IPS-20b (cell line): ENCODE measurements around the gene TMEM219.
A peak's percentile ranks its signal among the peaks of the same experiment; 100 is the strongest.

Experiments used
- H3K27ac ChIP-seq: one replicate; pipeline ENCODE4 v1.5.1; 2013; ENCODE audit warnings: low read length
- H3K27me3 ChIP-seq: 2 replicates; pipeline ENCODE4 v1.6.1; 2013; ENCODE audit warnings: mild to moderate bottlenecking, low read length, inconsistent platforms; ENCODE audit not compliant: insufficient read depth
- H3K36me3 ChIP-seq: 2 replicates; pipeline ENCODE4 v1.6.1; 2013; ENCODE audit warnings: low read depth, mild to moderate bottlenecking, inconsistent platforms, low read length, moderate library complexity; ENCODE audit not compliant: insufficient read depth
- H3K4me1 ChIP-seq: 2 replicates; pipeline ENCODE4 v1.6.1; 2013; ENCODE audit warnings: mild to moderate bottlenecking, control low read depth, inconsistent platforms, low read length, moderate library complexity; ENCODE audit not compliant: insufficient read depth
- H3K4me3 ChIP-seq: 2 replicates; pipeline ENCODE4 v1.5.1; 2013; ENCODE audit warnings: mild to moderate bottlenecking, low read length, inconsistent platforms
- H3K9ac ChIP-seq: 2 replicates; pipeline ENCODE4 v1.6.1; 2013; ENCODE audit warnings: low read depth, mild to moderate bottlenecking, inconsistent platforms, low read length, moderate library complexity
- H3K9me3 ChIP-seq: 2 replicates; pipeline ENCODE4 v1.6.1; 2013; ENCODE audit warnings: mild to moderate bottlenecking, low read depth, low read length, inconsistent platforms; ENCODE audit not compliant: insufficient read depth

The TMEM219 gene

DNA sequence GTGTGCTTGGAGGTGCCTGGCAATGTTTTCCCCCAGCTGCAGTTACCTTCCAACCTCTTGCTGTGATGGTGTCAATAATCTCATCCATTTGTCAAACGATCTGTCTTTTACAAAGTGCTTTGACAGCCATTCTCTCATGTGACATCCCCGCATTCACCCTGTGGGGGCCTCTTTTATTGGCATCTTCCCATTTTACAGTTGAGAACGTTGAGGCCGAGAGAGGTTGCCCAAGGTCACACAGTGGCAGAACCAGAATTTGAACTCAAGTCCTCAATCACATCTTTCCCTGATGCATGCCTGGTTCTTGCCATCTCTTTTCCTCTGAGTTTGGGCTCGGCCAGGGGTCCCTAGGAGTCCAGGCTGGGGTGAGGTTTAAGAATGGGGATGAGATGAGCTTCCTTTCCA, 13.3 kb downstream of the TMEM219 start:
- Histone ChIP-seq H3K9me3 (peaks cover 10% of the 10 kb centered on the region), H3K4me3 (peak overlapping the region; percentile 86), H3K27ac (no peak overlapping the region), H3K27me3 (peaks cover 14% of the 10 kb centered on the region), H3K36me3 (peaks cover 38% of the 10 kb centered on the region), H3K4me1 (peaks cover 22% of the 10 kb centered on the region), H3K9ac (peak overlapping the region; percentile 92; the same call in 1 of the 2 replicates)

DNA sequence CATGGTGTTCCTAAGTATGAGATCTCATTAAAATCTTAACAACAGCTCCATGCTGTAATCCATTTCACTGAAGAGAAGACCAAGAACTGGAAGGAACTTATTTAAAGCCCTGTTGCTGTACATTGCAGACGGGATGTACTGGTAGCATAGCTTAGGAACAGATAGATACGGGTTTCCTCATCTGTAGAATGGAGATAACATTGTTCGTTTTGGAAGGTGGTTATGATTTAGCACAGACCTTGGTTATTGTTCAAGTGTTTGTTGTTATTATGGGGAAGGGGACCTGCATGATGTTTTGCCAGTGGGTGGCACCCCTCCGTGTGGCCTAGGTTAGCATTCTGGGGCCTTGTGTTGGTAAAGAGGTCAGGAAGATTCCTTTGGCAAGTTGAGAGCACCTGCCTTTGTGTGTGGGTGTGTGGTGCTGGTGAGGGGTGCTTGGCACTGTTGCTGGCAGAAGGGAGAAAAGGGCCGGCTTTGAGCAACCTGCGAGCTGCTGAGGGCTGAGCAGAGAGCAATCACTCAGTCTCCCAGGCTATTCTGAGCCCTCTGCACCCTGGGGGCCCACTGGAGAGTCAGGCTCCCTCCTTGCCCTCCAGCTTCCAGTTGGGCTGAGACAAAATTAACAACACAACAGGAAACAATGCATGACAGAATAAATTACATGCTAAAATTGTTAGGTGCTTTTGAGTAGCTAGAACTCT, 14.1 kb downstream of the TMEM219 start:
- H3K27ac ChIP-seq = no peak overlapping the region
- peak overlapping the region; percentile 86 for H3K4me3 ChIP-seq
- H3K4me1 ChIP-seq = peaks cover 22% of the 10 kb centered on the region
- peaks cover 14% of the 10 kb centered on the region for H3K27me3 ChIP-seq
- H3K9ac ChIP-seq = peak overlapping the region; percentile 7
- H3K9me3 ChIP-seq = peaks cover 10% of the 10 kb centered on the region
- peaks cover 47% of the 10 kb centered on the region for H3K36me3 ChIP-seq

DNA sequence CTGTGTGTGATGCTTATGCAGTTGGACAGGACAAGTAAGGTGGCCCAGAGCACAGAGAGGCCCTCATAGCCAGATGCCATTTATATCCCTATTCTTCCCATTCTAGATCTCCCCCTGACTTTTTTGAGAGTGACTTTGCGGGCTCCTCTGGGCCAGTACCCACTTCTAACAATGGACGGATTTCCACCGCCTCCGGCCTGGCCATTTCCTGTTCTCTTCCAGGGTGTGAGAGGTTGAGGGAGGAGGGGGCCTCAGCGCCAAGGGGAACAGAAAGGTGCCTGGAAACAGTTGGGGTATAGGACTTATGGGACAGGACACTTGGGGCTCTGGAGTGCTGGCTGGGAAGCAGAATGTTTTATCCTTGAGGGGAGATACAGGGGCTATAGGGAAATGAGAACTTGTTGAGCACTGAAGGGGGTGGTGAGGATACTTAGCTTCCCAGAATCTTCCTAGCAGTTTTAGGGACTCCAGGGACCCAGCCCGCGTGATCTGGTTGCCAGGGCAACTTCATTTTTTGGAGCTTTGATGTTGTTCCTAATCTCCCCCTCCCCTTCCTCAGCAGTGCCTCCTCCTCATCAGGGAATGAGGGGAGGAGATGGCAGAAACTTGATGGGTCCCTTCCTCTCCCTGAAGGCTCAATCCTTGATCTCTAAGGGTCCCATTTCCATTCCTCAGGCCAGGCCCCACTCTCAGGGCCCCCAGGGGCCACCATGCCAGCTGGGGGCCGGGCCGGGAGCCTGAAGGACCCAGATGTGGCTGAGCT, 15.4 kb downstream of the TMEM219 start:
- H3K27ac ChIP-seq = no peak overlapping the region
- H3K27me3 ChIP-seq = peaks cover 9% of the 10 kb centered on the region
- peak overlapping the region; percentile 86; the same call in 1 of the 2 replicates for H3K4me3 ChIP-seq
- peaks cover 22% of the 10 kb centered on the region for H3K4me1 ChIP-seq
- no peak overlapping the region; the same call in 1 of the 2 replicates for H3K9ac ChIP-seq
- H3K36me3 ChIP-seq = peaks cover 55% of the 10 kb centered on the region
- peaks cover 10% of the 10 kb centered on the region for H3K9me3 ChIP-seq

DNA sequence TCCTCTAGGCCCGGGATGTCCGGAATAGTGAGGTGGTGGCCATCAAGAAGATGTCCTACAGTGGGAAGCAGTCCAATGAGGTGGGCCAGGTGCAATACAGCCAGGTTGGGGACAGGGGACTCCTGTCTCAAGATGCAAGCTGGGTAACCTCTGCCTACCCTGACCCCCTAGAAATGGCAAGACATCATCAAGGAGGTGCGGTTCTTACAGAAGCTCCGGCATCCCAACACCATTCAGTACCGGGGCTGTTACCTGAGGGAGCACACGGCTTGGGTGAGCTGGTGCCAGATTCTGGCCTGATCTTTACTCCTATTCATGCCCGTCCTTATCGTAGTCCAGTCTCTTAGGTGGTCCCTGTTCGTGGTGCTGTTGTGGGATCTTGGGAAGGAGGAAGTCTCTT, 16.2 kb downstream of the TMEM219 start:
- Histone ChIP-seq H3K27ac (no peak overlapping the region), H3K27me3 (peaks cover under 1% of the 10 kb centered on the region; the same call in 1 of the 2 replicates), H3K9me3 (peaks cover 2% of the 10 kb centered on the region), H3K9ac (no peak overlapping the region), H3K4me1 (peaks cover 22% of the 10 kb centered on the region), H3K4me3 (no peak overlapping the region), H3K36me3 (peaks cover 55% of the 10 kb centered on the region)

DNA sequence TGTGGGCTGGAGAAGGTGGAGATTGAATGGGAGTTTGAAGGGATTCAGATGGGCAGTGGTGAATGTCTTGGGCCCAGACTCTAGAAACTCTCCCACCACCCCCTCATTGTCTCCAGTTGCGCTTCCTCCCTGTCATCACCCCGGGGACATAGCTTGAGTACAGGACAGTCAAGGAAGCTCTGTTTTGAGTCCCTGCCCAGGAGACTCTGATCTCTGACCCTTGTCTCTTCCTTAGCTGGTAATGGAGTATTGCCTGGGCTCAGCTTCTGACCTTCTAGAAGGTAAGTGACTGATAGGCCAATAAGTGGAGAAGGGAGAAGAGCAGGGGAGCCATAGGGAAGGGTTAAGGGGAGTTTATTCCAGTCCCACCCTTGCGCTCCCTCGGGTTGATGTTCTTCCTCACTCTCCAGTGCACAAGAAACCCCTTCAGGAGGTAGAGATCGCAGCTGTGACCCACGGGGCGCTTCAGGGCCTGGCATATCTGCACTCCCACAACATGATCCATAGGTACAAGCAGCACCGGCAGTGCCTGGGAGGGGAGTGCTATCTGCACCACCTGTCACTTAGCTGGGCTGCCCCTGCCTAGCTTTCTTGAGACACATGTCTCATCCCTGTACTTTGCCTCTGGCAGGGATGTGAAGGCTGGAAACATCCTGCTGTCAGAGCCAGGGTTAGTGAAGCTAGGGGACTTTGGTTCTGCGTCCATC, 16.8 kb downstream of the TMEM219 start:
- H3K9ac ChIP-seq = no peak overlapping the region
- H3K27ac ChIP-seq = no peak overlapping the region
- peaks cover 62% of the 10 kb centered on the region for H3K36me3 ChIP-seq

DNA sequence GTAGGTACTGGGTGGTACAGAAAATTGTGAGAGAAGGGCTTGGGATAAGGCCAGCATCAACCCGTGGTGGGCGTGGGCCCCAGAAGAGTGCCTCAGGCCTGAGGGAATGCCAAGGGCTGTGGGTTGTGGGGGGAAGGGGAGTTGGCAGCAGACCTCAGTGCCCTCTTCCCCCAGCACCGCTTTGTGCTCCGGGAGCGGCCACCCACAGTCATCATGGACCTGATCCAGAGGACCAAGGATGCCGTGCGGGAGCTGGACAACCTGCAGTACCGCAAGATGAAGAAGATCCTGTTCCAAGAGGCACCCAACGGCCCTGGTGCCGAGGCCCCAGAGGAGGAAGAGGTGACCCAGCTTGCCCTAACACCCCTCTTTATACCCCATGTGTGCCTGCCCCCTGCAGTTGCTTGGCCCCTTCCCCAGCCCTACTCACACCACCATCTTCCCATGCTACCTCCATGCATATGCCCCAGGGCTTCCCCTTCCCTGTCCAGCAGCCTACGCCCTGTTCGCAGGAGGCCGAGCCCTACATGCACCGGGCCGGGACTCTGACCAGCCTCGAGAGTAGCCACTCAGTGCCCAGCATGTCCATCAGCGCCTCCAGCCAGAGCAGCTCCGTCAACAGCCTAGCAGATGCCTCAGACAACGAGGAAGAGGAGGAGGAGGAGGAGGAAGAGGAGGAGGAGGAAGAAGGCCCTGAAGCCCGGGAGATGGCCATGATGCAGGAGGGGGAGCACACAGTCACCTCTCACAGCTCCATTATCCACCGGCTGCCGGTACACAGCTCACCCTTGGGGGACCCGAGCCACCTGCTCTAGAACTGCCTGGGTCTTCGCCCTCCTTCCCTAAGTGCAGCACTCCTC, 20.9 kb downstream of the TMEM219 start:
- H3K9me3 ChIP-seq = no peaks in the 10 kb centered on the region
- no peak overlapping the region for H3K9ac ChIP-seq
- peaks cover 92% of the 10 kb centered on the region for H3K36me3 ChIP-seq
- no peaks in the 10 kb centered on the region for H3K27me3 ChIP-seq
- no peak overlapping the region for H3K27ac ChIP-seq
- H3K4me3 ChIP-seq = no peak overlapping the region
- no peaks in the 10 kb centered on the region for H3K4me1 ChIP-seq

More for the DNA sequence above, 16.8 kb downstream of the TMEM219 start:
- Histone ChIP-seq H3K27me3 (no peaks in the 10 kb centered on the region), H3K4me1 (peaks cover 22% of the 10 kb centered on the region), H3K4me3 (no peak overlapping the region), H3K9me3 (no peaks in the 10 kb centered on the region)

DNA sequence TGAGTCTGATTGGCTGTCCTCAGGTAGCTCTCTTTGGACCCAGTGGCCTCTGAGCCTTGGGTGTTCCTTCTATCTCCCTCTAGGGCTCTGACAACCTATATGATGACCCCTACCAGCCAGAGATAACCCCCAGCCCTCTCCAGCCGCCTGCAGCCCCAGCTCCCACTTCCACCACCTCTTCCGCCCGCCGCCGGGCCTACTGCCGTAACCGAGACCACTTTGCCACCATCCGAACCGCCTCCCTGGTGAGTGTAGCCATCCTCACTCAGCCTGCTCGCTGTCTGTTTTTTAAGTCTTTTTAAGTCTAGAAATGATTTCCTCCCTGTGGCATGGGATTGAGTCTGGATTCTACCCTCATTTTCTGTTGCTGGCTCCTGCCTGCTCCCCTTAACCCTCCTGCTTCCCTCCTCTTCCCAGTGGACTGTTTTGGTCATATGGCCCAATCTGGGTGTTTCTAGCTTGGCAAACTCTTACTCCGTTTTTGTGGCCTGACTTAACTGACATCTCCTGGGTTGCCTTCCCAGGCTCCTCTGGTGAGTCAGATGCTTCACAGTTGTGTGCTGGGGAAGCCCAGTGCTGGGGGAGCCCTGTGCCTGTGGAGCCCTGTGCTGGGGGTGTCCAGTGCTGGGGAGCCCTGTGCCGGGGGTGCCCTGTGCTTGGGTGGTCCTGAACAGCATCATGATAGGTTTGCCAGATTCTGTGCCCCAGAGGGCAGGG, 21.7 kb downstream of the TMEM219 start:
- Histone ChIP-seq H3K27me3 (no peaks in the 10 kb centered on the region), H3K4me3 (no peak overlapping the region), H3K4me1 (no peaks in the 10 kb centered on the region), H3K27ac (no peak overlapping the region), H3K36me3 (peaks cover 92% of the 10 kb centered on the region), H3K9ac (no peak overlapping the region), H3K9me3 (no peaks in the 10 kb centered on the region)

DNA sequence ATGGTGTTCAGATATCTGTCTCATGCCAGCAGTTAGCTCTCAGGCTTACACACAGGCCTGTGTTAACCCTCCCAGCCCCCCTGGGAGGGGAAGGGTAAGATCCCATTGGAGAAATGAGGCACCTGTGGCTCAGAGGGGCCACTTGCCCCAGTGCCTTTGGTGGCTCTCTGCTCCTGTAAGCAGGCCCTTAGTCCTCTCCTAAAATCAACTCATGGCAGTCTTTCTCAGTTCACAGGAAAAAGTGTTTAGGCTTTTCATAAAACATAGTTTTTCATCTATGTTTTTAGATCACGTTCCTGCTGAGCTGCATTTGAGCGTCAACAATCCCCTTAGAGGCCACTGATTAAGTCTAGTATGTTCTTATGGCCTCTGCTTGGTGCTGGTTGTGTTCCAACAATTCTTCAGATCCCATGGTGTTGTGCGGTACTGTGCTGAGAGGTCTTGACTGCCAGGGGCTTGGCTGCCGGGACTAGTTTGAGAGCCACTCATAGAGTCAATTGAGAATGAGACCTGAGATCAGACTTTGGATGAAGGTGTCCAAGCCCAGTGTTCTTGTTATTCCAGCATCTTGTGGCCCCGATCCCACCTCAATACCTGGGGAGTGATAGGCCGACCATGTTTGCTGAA, 22.4 kb downstream of the TMEM219 start:
- Histone ChIP-seq H3K27ac (no peak overlapping the region), H3K4me3 (no peak overlapping the region), H3K27me3 (no peaks in the 10 kb centered on the region), H3K4me1 (no peaks in the 10 kb centered on the region), H3K9ac (no peak overlapping the region), H3K9me3 (no peaks in the 10 kb centered on the region), H3K36me3 (peaks cover 91% of the 10 kb centered on the region)

DNA sequence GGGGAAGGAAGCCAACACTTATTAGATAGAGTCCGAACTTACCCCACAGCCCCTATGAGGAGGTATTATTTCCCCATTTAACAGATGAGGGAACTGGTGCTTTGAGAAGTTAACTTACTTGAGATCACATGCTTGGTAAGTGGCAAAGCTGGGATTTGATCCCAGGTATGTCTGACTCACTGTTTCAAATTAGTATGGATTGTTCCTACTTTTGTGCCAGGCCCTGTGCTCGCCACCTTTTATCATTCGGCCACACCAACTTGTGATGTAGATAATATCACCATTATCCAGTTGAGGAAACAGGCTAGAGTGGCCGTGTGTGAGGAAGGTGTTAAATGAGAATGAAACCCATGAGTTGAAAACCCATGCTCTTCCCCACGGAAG, 22.9 kb downstream of the TMEM219 start:
- Histone ChIP-seq H3K36me3 (peaks cover 91% of the 10 kb centered on the region), H3K27ac (no peak overlapping the region), H3K4me1 (no peaks in the 10 kb centered on the region), H3K27me3 (no peaks in the 10 kb centered on the region), H3K4me3 (no peak overlapping the region), H3K9ac (no peak overlapping the region), H3K9me3 (no peaks in the 10 kb centered on the region)

DNA sequence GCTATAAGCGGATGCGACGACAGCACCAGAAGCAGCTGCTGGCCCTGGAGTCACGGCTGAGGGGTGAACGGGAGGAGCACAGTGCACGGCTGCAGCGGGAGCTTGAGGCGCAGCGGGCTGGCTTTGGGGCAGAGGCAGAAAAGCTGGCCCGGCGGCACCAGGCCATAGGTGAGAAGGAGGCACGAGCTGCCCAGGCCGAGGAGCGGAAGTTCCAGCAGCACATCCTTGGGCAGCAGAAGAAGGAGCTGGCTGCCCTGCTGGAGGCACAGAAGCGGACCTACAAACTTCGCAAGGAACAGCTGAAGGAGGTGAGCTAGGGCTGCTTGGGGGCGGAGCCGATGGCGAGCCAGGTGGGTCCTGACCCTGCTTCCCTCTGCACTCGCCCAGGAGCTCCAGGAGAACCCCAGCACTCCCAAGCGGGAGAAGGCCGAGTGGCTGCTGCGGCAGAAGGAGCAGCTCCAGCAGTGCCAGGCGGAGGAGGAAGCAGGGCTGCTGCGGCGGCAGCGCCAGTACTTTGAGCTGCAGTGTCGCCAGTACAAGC, 23.5 kb downstream of the TMEM219 start:
- Histone ChIP-seq H3K4me1 (no peaks in the 10 kb centered on the region), H3K4me3 (no peak overlapping the region), H3K27ac (no peak overlapping the region), H3K27me3 (no peaks in the 10 kb centered on the region), H3K9me3 (no peaks in the 10 kb centered on the region), H3K9ac (no peak overlapping the region), H3K36me3 (peaks cover 91% of the 10 kb centered on the region)
